ENCODE measurements around the gene GLDC.

DNA sequence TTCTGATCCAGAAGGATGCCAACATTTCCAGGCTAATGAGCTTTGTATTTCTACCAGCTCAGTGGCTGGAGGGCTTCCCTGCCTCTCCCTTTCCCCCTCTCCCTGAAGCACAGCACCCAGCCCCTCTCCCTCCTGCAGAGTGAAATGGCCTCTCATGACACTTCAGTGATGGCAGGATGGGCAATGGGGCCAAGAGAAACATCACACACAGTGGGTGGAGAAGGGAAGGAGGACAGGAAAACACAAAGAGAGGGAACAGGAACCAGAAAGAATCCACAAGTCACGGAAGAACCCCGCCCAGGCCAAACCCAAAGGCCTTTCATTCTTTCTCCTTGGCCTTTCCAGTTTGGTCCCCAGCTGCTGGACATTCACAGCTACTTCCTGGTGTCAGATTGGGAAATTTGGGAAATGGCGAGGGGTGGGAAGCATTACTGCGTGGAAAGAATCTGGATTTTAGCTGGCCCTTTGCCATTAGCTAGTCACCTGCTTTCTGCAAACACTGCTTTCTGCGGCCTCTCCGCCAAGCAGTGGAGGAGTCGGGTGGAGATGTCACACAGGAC is 82.6 kb downstream of the GLDC start:
- TF ChIP-seq POLR2A (IDR thresholded peaks at IDR 0.05) (no peak), CTCF (IDR thresholded peaks at IDR 0.05) (no peak), POLR2AphosphoS5 (IDR thresholded peaks at IDR 0.05) (no peak), EP300 (IDR thresholded peaks at IDR 0.05) (no peak)

All from suprapubic skin (tissue), 4 donors.